K562 (cell line): ENCODE data around the gene VSIG4. TPM values are rescaled to one million over a fixed set of nuclear protein-coding genes. Genes with fewer than 3 reads are reported as not detected.

Source experiments
- AFF1 ChIP-seq, 2 experiments: fragments of 450-650 bp; IDR thresholded peaks; 2 replicates each; pipeline ENCODE4 v1.6.1; 2018; ENCODE audit warnings: mild to moderate bottlenecking in 2 of 2, low read depth in 1 of 2; ENCODE audit not compliant: partially characterized antibody in 2 of 2
- BACH1 ChIP-seq: fragments of 200-800 bp; sonication (Bioruptor generic); IDR thresholded peaks from 2 replicates; pipeline ENCODE4 v1.6.1; 2016; ENCODE audit warnings: missing genetic modification characterization, missing compliant biosample characterization
- CHCHD3 ChIP-seq: fragments of 250-450 bp; sonication (Bioruptor Pico); IDR thresholded peaks from 2 replicates; pipeline ENCODE4 v2.1.2; 2022; ENCODE audit warnings: mild to moderate bottlenecking
- ETV6 ChIP-seq, 3 experiments: fragments of 150-350 bp in 1 of 3; sonication (generic) in 1 of 3; formaldehyde crosslinking in 1 of 3; IDR thresholded peaks; 2 replicates each; pipeline versions ENCODE4 v1.6.1 to v1.8.0; 2014 to 2022; ENCODE audit warnings: borderline replicate concordance in 2 of 3, low read depth in 2 of 3, antibody characterized with exemption in 1 of 3, low read length in 1 of 3, mild to moderate bottlenecking in 1 of 3, missing genetic modification reagents in 1 of 3
- FOXA3 ChIP-seq, 2 experiments: fragments of 450-650 bp in 1 of 2; sonication (generic) in 1 of 2; formaldehyde crosslinking; IDR thresholded peaks in 1 of 2; conservative IDR thresholded peaks in 1 of 2; 2 replicates each; pipeline versions ENCODE4 v1.4.0 to v1.8.0; 2020 to 2022; ENCODE audit warnings: mild to moderate bottlenecking in 2 of 2, missing genetic modification reagents in 1 of 2
- HDAC8 ChIP-seq: fragments of 450-650 bp; IDR thresholded peaks from 2 replicates; pipeline ENCODE4 v1.6.1; 2016; ENCODE audit warnings: mild to moderate bottlenecking, missing genetic modification characterization, moderate library complexity, missing compliant biosample characterization
- HMBOX1 ChIP-seq: sonication (generic); IDR thresholded peaks from 2 replicates; pipeline ENCODE4 v1.6.1; 2016
- JUND ChIP-seq, 2 experiments: IDR thresholded peaks; 2 replicates in 1 of 2; 3 replicates in 1 of 2; pipeline ENCODE4 v1.6.1; 2011; ENCODE audit warnings: borderline replicate concordance in 2 of 2, low read depth in 2 of 2, low read length in 2 of 2, improper control_type of control experiment in 1 of 2, missing biosample characterization in 1 of 2, missing genetic modification characterization in 1 of 2, missing genetic modification reagents in 1 of 2
- MEF2D ChIP-seq: conservative IDR thresholded peaks from 2 replicates; pipeline ENCODE4 v1.6.1; 2016; ENCODE audit warnings: low read depth, missing genetic modification characterization, missing compliant biosample characterization
- OTX1 ChIP-seq: fragments of 450-650 bp; formaldehyde crosslinking; IDR thresholded peaks from 2 replicates; pipeline ENCODE4 v1.4.0; 2022; ENCODE audit warnings: mild to moderate bottlenecking
- PURB ChIP-seq: sonication (generic); formaldehyde crosslinking; IDR thresholded peaks from 2 replicates; pipeline ENCODE4 v1.9.0; 2021; ENCODE audit warnings: low read depth, mild to moderate bottlenecking, missing genetic modification reagents
- RAD21 ChIP-seq, 2 experiments: fragments of 250-450 bp in 1 of 2; fragments of 450-650 bp in 1 of 2; sonication (Bioruptor Pico) in 1 of 2; formaldehyde crosslinking in 1 of 2; IDR thresholded peaks in 1 of 2; conservative IDR thresholded peaks in 1 of 2; 2 replicates each; pipeline versions ENCODE4 v1.4.0 to v1.8.0; 2020 to 2022; ENCODE audit warnings: mild to moderate bottlenecking in 2 of 2, moderate library complexity in 1 of 2
- RFX7 ChIP-seq: fragments of 250-450 bp; sonication (Bioruptor Pico); IDR thresholded peaks from 2 replicates; pipeline ENCODE4 v1.5.1; 2021; ENCODE audit warnings: mild to moderate bottlenecking
- SNIP1 ChIP-seq: fragments of 450-650 bp; IDR thresholded peaks from 2 replicates; pipeline ENCODE4 v1.7.1; 2017; ENCODE audit warnings: low read depth, mild to moderate bottlenecking
- ZNF133 ChIP-seq: fragments of 250-450 bp; sonication (Bioruptor Pico); IDR thresholded peaks from 2 replicates; pipeline ENCODE4 v1.4.0; 2020; ENCODE audit warnings: mild to moderate bottlenecking
- ZNF175 ChIP-seq: fragments of 200-800 bp; sonication (Bioruptor generic); IDR thresholded peaks from 2 replicates; pipeline ENCODE4 v1.6.1; 2016; ENCODE audit warnings: low read depth, mild to moderate bottlenecking, missing genetic modification characterization, missing compliant biosample characterization
- ZNF57 ChIP-seq: fragments of 450-650 bp; formaldehyde crosslinking; IDR thresholded peaks from 2 replicates; pipeline ENCODE4 v1.4.0; 2020; ENCODE audit warnings: mild to moderate bottlenecking, moderate library complexity
- ZNF584 ChIP-seq: fragments of 200-800 bp; sonication (Bioruptor generic); IDR thresholded peaks from 2 replicates; pipeline ENCODE4 v1.6.1; 2016; ENCODE audit warnings: low read depth, mild to moderate bottlenecking, missing genetic modification characterization, missing compliant biosample characterization
- ZNF586 ChIP-seq: fragments of 450-650 bp; formaldehyde crosslinking; conservative IDR thresholded peaks from 2 replicates; pipeline ENCODE4 v1.4.0; 2020; ENCODE audit warnings: mild to moderate bottlenecking, moderate library complexity
- polyA plus RNA-seq, 8 experiments: library from polyadenylated mRNA; depleted of rRNA in 4 of 8; stranded (reverse) in 5 of 8; unstranded in 3 of 8; fragments of >200 nt; fragmentation: Nextera tagmentation in 2 of 8; fragmentation: Illumina TruSeq in 1 of 8; extraction: Ambion mirVana in 2 of 8; extraction: Trizol in 1 of 8; gene quantifications; 2 replicates each; pipeline versions ENCODE4 v1.2.1 to v1.2.3, GENCODE V29; 2011 to 2014; ENCODE audit warnings: inconsistent platforms in 1 of 8, missing spikeins in 1 of 8
- total RNA-seq, 7 experiments: library from RNA; depleted of rRNA in 6 of 7; stranded (reverse); fragments of >200 nt in 6 of 7; fragmentation: Illumina TruSeq in 2 of 7; extraction: Trizol in 2 of 7; gene quantifications; 2 replicates each; pipeline versions ENCODE4 v1.2.1 to v1.2.3, GENCODE V29; 2011 to 2021; ENCODE audit warnings: low replicate concordance in 1 of 7

The VSIG4 gene
- total and polyA plus RNA-seq, 9 of the 15 experiments (the other 6 are each of a cell fraction or from before 2014, with no cell fraction given): 0.22 to 1.6 (median 0.46) TPM; not detected in 1

DNA sequence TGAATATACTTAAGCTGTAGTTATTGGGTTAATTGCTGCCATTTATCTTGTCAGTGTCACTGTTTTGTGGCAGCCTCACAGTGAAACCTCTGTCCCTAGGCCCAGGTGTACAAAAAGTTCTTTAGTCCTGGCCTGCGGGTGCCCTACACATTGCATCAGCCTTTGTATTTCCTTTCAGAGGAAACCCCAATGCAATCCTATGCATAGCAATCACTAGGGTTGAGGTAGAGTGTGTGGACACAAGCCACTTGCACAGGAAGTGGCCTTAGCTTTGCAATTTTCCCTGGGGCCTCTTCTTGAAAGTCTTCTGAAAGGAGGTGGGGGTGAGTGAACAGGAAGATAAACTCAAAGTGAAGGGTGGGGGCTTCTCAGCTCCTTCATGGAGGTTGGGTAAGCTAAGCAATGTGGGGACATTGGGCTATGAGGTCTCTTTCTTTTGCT lies 27.8 kb downstream of the VSIG4 start (continued):
- no peak for TF ChIP-seq RFX7 (CRISPR knock-in tag)
- no peak for TF ChIP-seq CHCHD3 (CRISPR knock-in tag)
- TF ChIP-seq MEF2D: no peak
- TF ChIP-seq RAD21 (CRISPR knock-in tag; conservative IDR thresholded peaks at IDR 0.05 in 1 of 2, IDR thresholded peaks at IDR 0.05 in 1 of 2): peak in 1 of 2 experiments; percentile 13; a peak in 1 of 4 replicates
- TF ChIP-seq FOXA3 (CRISPR knock-in tag; conservative IDR thresholded peaks at IDR 0.05 in 1 of 2, IDR thresholded peaks at IDR 0.05 in 1 of 2): peak in 1 of 2 experiments; percentile 55; a peak in 2 of 4 replicates
- no peak for TF ChIP-seq OTX1 (CRISPR knock-in tag)
- peak; percentile 59; the same call in 1 of the 2 replicates for TF ChIP-seq JUND (IDR thresholded peaks at IDR 0.05; ENCODE audit: borderline replicate concordance, low read depth, low read length)
- no peak; the same call in 2 of the 3 replicates for TF ChIP-seq JUND (tag; IDR thresholded peaks at IDR 0.05; ENCODE audit: borderline replicate concordance, low read depth, low read length)
- TF ChIP-seq BACH1 (tag): no peak
- 0 out of 2 replicates have a peak, but pooled peaks have one; percentile 62 for TF ChIP-seq ZNF584 (CRISPR knock-in tag)
- TF ChIP-seq PURB (CRISPR knock-in tag): no peak
- TF ChIP-seq ZNF175 (CRISPR knock-in tag): peak; percentile 72; the same call in 1 of the 2 replicates
- TF ChIP-seq SNIP1: no peak
- no peak for TF ChIP-seq ZNF586 (CRISPR knock-in tag)
- TF ChIP-seq ZNF133 (CRISPR knock-in tag): no peak
- TF ChIP-seq AFF1 (IDR thresholded peaks at IDR 0.05; ENCODE audit: low read depth in 1 of 2, partially characterized antibody in 2 of 2): peak; percentile 75 to 85
- TF ChIP-seq HDAC8 (tag): no peak
- peak in 1 of 2 experiments; percentile 61; a peak in 1 of 4 replicates for TF ChIP-seq ETV6 (IDR thresholded peaks at IDR 0.05; ENCODE audit: borderline replicate concordance in 1 of 2, low read depth in 2 of 2, low read length in 1 of 2)
- no peak for TF ChIP-seq ETV6 (CRISPR knock-in tag; IDR thresholded peaks at IDR 0.05; ENCODE audit: borderline replicate concordance)
- TF ChIP-seq HMBOX1: peak; percentile 51; the same call in 1 of the 2 replicates
- no peak for TF ChIP-seq ZNF57 (CRISPR knock-in tag)
